ENCODE data around the gene AGTRAP.

The AGTRAP gene

GRCh38 chr1:11707621-11708276 lies 28.2 kb upstream of the AGTRAP start:
- DNase-seq = peak; percentile 74 to 79

GRCh38 chr1:11708554-11709350 lies 27.2 kb upstream of the AGTRAP start:
- DNase-seq = no peak

GRCh38 chr1:11711490-11711889 lies 24.4 kb upstream of the AGTRAP start:
- DNase-seq = no peak

GRCh38 chr1:11712285-11712684 lies 23.7 kb upstream of the AGTRAP start:
- DNase-seq = no peak

GRCh38 chr1:11713095-11713494 lies 22.8 kb upstream of the AGTRAP start:
- no peak for DNase-seq

- DNase-seq = no peak
Measured at GRCh38 chr1:11714831-11715575, 20.9 kb upstream of the AGTRAP start.

- peak in 1 of 2 experiments; percentile 32 for DNase-seq
Measured at GRCh38 chr1:11719313-11720032, 16.5 kb upstream of the AGTRAP start.

- DNase-seq = no peak
Measured at GRCh38 chr1:11720033-11720376, 15.9 kb upstream of the AGTRAP start.

GRCh38 chr1:11720525-11720924 lies 15.4 kb upstream of the AGTRAP start:
- no peak for DNase-seq

GRCh38 chr1:11721311-11721710 lies 14.6 kb upstream of the AGTRAP start:
- no peak for DNase-seq

- no peak for DNase-seq
Measured at GRCh38 chr1:11722538-11722937, 13.4 kb upstream of the AGTRAP start.

GRCh38 chr1:11725616-11726015 lies 10.3 kb upstream of the AGTRAP start:
- DNase-seq = no peak

GRCh38 chr1:11727119-11727518 lies 8.8 kb upstream of the AGTRAP start:
- DNase-seq = no peak

GRCh38 chr1:11728126-11728806 lies 7.7 kb upstream of the AGTRAP start:
- DNase-seq = no peak

- no peak for DNase-seq
Measured at GRCh38 chr1:11729155-11729497, 6.8 kb upstream of the AGTRAP start.

- no peak for DNase-seq
Measured at GRCh38 chr1:11729498-11730428, 6.2 kb upstream of the AGTRAP start.

- DNase-seq = no peak
Measured at GRCh38 chr1:11730429-11730891, 5.5 kb upstream of the AGTRAP start.

GRCh38 chr1:11731691-11732283 lies 4.1 kb upstream of the AGTRAP start:
- no peak for DNase-seq

- DNase-seq = no peak
Measured at GRCh38 chr1:11733306-11733705, 2.6 kb upstream of the AGTRAP start.

GRCh38 chr1:11735531-11735853 lies 444 bp upstream of the AGTRAP start:
- no peak for DNase-seq
